SIG-M5 treated with dmso at 0.1 percent for 504 hours (cell line): Measurements from ENCODE around the gene DDAH1.
"Not testable (repeated sequence)": the region's sequence is repeated elsewhere in the genome, so short reads cannot be mapped to it uniquely, and the experiment has no call there.

ENCODE experiments used
- DNase-seq: peaks from one replicate; lab custom pipeline; 2025; ENCODE audit not compliant: unreplicated experiment; lab: John Stamatoyannopoulos, UW

DDAH1 gene

GRCh38 chr1:85471558-85471957, 6.6 kb upstream of the DDAH1 start:
- DNase-seq: no peak

DNA sequence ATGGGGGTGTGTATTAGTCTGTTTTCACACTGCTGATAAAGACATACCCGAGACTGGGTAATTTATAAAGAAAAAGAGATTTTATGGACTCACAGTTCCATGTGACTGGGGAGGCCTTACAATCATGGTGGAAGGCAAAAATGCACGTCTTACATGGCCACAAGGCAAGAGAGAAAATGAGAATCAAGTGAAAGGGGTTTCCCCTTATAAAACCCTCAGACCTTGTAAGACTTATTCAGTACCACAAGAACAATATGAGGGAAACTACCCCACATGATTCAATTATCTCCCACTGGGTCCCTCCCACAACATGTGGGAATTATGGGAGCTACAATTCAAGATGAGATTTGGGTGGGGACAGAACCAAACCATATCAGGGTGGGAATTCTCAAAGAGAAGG, 5.2 kb upstream of the DDAH1 start:
- DNase-seq: not testable (repeated sequence)

GRCh38 chr1:85467929-85468540, 3.1 kb upstream of the DDAH1 start:
- DNase-seq: no peak

DNA sequence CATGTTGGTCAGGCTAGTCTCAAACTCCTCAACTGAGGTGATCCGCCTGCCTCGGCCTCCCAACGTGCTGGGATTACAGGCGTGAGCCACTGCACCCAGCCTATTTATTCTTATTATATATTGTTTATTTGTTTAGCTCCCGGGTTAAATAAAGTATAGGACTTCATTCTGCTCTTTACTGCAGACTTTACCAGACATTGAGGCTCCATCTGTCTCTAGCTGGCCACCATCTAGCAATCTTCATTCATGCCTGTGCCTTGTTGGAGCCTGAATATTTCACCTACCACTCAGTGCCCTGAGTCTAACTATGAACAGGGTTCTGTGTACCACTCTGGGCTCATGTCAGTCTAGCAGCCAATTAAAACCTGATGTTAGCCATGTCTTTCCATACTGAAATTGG, 2.1 kb upstream of the DDAH1 start:
- DNase-seq: no peak

DNA sequence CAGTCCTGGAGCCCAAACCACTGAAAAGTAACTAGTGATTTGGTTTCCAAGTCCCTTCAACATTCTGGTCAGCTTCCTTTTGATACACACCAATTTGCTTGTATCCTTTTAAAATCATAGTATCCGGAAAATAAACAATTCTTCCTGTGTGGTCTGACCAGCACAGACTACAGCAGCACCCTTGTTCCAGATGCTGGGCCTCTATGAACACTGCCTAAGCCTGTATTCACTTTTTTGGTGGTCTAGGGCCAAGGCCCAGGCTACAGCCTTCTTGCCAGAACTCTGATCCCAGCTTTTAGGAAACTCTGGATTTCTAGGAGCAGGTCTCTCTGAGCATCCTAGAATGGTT, 801 bp upstream of the DDAH1 start:
- no peak for DNase-seq

DNA sequence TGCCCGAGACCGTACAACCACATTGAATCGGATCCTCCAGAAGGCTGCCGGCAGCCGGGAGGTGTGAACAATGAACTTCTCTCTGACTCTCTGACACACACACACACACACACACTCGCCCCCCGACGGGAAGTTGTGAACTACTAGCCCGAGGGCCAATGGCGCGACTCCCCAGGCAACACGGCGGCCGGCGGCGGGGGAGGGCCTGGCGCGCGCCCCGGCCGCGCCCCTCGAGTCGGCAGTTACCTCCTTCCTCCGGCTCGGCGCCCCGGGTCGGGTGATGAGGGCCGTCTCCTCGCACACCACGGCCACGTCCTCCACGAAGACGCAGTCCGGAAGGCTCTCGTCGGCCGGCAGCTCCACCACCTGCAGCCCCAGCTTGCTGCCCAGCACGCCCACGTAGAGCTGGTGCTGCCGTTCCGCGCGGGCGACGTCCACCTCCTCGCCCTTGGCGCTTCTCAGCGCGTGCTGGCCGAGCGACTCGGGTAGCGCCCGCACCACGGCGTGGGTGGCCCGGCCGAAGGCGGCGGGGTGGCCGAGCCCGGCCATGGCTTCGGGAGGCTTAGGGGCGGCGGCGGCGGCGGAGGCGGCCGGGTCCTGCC, 361 bp downstream of the DDAH1 start:
- DNase-seq: no peak

DNA sequence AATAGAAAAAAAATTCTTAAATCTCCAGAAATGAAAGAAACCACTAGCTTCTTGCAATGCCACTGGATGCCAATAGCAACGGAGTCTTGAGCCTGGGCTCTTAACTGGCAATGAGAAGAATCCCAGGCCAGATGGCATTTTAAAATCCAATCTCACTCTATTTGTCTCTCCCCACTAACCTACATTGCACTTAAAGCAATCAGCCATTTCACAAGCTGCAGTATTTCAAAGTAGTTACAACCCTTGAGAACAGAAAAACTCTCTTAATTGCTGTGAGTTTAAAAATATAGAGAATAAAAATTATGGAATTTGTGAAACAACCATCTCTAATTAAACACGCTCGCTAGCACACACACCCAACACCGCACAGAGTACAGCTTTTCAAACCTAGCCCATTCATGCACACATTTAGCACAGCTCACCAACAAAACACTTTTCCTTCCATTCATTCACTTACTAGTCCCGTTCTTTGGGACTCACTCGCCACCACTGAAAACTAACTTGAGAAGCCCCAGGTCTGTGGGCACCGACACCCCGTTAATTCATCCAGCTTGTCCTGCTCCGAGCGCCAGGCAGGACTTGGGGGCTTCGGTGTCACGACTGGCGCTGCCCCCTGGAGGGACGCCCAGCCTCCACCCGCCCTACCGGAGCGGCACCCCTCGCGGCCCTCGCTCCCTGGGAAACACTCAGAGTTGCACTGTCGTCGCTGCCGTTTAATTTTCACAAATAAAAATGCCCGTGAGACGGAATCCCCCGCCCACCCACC, 1.0 kb downstream of the DDAH1 start:
- DNase-seq: no peak

GRCh38 chr1:85462931-85463649, 1.9 kb downstream of the DDAH1 start:
- no peak for DNase-seq

DNA sequence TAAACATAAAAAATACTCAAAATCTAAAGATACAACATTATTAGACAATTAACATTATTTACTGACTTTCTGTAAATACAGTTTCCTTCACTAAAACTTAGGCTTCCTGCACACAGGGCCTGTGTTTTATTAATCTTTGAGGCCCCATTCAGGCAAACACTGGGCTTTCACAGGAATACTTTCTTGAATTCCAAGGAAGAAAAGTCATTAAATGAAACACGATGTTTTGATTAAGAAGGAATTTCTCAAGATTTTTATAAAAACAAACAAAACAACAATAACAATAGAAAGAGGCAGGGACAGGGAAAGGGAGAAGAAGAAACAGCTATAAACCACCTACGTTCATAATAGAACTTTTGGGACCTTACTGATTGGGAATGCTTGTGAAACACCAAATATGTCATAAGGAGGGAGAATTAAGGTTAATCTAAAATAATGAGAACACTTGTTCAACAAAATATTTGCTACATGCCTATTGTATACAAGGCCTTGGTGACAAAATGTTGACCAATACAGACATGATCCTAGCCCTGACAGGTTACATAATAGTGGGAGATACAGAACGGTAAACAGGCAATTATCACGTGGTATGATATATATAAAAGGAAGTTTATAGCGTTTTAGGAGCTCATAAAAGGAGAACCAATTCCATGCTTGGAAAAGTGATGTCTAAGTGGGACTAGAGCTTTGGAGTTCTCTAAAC, 3.6 kb downstream of the DDAH1 start:
- no peak for DNase-seq

DNA sequence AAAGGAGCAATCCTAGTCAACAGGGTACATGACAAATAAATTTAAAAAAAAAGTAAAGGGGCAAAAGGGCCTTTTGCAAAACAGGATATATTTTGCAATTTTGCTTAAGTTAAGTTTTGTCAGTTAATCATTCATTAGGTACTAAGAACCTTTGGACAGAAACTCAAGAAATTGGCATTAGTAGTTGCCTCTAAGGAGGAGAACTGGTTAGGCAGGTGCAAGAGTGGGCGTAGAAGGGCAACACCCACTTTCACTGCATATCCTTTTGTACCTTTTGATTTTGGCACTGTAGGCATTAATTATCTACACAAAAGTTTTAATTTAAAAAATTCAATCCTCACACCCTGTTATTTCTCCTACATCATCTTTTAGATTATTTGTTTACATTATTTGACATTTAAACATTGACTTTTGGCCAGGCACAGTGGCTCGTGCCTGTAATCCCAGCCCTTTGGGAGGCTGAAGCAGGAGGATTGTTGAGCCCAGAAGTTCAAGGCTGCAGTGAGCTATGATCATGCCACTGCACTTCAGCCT, 4.3 kb downstream of the DDAH1 start:
- no peak for DNase-seq

DNA sequence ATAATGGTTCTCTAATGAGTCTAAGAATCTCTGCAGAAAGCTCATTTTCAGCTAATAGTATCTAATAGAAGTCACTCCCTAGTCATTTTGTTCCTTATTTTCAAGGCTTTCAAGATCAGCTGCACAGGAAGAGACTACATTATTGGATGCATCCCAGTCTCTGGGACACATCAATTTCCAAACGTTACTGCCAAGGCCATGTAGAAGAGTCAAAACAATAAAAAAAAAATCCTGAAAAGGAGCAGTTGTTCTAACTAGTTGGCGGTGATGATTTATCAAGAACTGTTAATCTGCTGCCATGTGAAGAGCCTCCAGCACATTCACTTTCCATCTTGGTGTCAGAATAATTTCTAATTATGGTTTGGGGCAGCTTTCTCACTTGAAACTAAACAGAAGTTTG, 5.7 kb downstream of the DDAH1 start:
- no peak for DNase-seq

DNA sequence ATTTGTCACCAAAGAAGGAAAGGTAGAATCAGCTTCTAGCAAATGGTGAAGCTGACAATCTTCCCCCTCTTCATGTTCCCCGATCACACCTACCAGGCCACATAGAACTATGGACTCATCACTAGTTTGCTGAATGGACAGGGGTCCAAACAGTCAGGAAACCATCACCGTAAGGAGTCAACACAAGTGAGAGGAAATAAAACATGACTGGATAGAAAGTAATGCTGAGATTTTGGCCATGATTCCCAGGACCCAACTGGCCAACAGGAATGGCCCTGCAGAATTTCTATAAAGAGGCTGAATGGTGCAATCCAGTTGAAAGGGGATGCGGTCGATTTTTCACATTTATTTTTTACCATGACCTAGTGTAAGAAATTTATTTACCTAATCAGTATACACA, 10.7 kb downstream of the DDAH1 start:
- no peak for DNase-seq

GRCh38 chr1:85453640-85454194, 11.2 kb downstream of the DDAH1 start:
- DNase-seq: no peak

GRCh38 chr1:85452948-85453347, 12.0 kb downstream of the DDAH1 start:
- no peak for DNase-seq

GRCh38 chr1:85451236-85451830, 13.6 kb downstream of the DDAH1 start:
- no peak for DNase-seq

GRCh38 chr1:85450832-85451231, 14.1 kb downstream of the DDAH1 start:
- DNase-seq: no peak

DNA sequence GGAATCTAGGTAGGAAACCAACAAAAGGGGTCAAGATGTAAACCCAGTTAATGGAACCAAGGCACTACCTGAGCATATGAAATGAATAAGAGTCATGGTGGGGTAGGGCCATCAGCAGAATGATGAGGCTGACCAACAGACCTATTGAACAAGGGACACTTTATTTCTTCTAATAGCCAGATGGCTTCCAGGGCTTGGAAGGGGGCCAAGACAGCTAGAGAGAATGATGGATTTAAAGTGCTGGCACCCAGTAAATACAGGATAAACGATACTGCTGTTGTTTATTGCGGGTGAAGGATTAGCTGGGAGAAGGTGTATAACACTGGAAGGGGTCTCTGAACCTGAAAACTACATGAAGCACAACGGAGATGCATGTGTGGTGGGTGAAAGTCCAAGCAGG, 15.6 kb downstream of the DDAH1 start:
- DNase-seq: no peak

- no peak for DNase-seq
These were observed 16.6 kb downstream of the DDAH1 start for GRCh38 chr1:85448358-85448757.

- no peak for DNase-seq
These were observed 17.7 kb downstream of the DDAH1 start for GRCh38 chr1:85447006-85447943.
